CD4-positive, alpha-beta T cell treated with Interleukin-1 beta for 1 hour (primary cell): Measurements from ENCODE around the gene DIS3L2.
"Not testable (repeated sequence)": the region's sequence is repeated elsewhere in the genome, so short reads cannot be mapped to it uniquely, and the experiment has no call there.

Source experiments
- DNase-seq, 2 donors: peaks; one replicate each; pipeline ENCODE4 v3.0.0-alpha.2; 2020 to 2022

Gene DIS3L2

DNA sequence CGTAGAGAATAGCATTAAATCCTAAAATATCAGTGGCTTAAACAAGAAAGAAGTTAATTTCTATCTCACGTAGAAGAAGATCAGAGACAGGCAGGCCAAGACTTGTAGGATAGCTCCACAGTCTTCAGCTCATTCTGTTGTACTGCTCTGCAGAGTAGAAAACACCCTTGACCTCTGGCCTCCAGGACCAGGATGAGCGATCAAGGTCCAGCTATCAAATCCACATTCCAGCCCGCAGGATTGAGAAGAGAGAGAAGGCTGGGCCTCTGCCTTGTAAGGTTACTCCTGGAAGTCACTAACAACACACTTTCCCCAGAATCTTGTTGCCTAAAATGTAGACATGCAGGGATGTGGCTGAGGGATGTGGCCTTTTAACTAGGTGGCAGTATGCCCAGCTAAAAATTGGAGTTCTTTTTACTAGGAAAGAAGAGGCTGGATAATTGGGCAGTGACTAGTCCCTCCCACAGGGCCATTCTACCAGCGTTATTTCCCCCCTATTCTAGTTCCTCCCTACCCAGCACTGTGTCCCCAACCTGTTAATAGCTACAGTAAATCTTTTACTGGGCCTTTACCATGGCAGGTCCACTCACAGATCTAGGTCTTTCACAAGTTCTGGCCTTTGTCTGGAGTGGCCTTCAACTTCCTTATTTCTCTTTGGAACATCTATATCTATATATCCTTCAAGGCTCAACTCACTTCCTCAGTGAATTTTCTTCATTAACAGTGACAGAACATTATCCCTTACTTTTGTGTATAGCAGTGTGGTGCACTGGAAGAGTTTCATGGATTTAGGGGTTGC, 165.0 kb downstream of the DIS3L2 start:
- DNase-seq: no peak

DNA sequence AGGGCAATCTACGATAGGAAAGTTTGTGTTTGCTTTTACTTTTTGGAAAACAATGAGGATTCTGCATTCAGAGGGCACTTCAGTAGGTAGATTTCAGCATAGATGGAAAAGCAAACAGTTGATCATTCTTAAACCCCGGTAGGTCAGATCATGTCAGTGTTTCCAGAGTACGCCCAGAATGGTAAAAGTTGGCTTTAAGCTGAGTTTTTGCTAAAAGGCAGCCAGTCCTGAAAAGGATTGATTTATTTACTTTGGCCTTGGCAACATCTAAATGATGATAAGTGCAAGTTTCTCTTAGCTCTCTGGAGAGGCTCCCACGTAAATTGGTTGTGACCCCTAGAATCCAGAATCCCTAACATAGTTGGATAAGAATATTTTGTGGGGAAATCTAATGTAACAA, 168.0 kb downstream of the DIS3L2 start:
- DNase-seq: no peak

DNA sequence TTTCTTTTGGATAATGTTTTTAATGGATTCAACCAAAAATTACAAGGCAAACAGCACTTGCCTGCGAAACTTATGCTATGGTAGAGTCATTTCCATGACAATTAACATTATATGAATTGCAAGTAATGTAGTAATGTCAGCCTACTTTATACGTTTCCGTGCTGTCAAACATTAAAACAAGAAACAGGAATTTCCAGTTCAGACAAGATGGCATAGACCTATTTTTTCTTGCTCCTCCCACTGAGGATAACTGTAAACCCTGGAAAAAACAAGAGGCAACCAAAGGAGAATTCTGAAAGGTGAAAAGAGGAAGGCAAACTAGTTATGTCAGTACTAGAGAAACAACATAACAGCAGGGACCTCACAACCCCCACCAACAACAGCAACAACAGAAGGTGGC, 170.7 kb downstream of the DIS3L2 start:
- DNase-seq: no peak

DNA sequence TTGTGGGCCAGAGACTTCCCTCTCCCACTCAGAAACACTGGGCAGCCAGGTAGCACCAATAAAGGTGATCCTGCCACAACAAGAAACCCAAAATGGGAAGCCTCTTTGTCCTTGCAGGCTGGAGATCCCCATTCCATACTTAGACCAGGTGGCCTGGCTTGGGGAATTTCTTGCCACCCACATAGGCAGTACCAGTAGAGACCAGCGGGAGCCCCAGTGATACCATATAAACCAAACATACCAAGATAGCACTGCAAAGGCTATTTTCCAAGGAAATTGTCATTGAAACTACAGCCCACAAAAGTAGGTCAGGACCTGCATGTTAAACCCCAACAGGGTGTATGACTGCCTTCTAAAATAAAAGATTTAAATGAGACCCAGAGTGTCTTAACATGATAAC, 171.6 kb downstream of the DIS3L2 start:
- DNase-seq: no peak

DNA sequence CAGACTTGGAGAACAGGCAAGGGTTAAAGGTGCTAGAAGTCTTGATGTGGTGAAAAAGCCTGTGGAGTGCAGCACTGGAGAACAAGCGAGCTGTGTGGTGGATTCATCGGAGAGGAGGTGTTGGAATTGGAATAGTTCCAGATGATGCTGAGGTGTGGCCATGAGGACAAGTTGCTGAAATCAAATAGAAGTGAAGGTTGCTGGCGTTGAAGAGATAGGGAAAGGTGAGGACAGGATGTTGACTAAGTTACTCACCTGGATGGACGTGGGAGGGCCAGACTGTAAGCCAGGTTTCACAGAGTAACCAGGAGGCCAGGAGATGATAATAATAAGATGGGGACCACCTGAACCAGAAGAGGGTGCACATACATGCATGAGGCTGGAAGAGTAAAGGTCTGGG, 173.4 kb downstream of the DIS3L2 start:
- DNase-seq: no peak

DNA sequence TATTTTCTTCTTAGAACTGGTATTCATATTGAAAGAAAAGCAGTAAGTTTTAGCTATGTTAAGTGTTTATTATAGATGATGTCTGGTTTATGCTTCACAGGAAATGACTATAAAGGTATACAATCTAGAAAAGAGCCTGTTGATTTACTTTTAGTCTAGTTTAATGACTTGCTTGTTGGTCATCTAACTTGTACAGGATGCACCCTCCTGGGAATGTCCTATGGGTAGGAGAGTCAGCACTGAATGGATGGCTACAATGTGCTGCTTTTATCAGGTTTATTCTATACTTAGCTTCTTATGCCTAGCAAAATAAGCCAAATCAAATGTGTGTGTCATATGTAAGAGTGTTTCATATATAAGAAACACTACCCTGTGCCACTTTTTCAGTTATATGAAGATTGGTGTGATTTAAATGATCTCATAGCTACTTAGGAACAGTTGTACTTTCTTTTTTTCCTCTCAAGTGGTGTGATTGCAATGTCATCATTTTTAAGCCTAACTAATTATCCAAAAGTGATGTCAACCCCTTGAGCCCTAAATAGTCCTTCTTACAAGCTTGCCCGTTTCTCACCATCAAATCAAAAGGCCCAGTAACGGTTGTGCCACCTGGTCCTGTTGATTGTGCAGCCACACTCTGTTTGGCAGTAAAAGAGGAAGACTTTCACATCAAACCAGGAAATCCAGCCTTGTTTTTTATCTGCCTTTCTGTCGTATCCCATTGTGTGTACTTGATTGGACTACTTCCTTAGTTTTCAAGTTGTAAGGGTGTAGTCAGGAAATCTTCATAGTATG, 176.0 kb downstream of the DIS3L2 start:
- no peak for DNase-seq

DNA sequence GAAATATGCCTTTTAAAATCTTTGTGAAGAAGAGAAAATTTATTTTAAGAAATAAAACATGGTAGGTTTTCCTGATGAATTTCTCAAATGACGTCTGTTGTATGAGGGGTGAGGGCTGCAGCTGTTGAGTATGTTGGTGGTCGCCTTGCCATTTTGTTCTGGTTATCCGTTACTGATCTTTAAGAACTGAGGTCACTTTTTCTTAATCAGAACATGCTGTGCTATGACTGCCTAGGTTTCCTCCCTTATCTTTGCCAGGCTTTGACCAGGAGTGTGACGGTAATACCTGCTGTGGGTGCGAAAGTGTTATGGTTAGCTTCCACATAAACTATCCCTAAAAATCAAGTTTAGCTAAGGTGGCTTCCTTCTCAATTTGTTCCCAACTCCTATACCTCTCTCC, 176.9 kb downstream of the DIS3L2 start:
- no peak for DNase-seq

DNA sequence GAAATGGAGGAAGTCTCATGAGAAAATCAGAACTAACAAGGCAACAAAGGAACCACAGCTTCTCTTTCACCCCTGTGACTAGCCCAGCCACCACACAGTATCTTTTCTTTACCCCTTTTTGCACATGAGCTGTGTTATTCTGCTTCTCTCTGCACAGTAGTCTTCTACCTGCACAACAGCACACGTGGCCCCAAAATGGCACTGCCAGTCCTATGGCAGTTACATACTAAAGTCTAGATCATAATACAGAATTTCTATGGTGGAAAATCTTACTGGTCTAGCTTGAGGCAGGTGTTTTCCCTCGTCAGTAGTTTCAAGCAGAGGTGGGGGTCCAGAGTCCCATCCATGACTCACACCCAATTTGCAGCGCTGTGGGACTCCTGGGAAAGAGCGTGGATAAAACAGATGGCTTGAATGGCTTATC, 177.7 kb downstream of the DIS3L2 start:
- DNase-seq: no peak

DNA sequence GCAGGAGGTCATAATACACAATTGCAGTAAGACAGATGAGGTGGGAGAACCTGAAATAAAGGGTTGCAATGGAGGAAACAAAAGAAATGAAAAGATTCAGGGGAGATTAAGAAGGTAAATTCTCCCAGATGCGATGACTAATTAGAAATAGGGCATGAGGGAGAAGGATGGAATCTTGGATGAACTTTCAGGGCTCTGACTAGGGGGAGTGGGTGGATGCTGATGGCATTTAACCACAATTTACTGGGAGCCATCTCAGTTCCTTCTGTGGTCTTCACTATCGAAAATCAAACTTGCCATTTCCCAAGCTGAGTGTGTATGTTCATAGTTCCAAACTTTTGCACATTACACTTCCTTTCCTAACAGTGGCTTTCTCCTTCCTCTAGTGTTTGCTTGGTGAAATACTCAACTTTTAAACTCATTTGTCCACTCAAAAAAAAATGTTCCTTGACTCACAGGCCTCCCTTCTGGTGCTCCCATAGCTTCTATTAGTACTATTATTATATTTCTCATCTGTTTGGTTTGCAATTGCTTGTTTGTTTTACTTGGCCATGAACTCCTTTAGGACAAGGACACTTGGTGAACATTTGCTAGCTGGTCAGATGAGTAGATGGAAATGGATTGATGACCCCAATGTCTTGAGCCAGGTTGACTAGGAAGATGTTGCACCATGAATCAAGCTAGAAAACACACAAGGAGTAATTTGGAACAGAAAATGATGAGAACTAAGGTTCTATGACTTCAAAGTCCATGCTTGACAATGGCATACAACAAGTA, 178.5 kb downstream of the DIS3L2 start:
- no peak for DNase-seq

DNA sequence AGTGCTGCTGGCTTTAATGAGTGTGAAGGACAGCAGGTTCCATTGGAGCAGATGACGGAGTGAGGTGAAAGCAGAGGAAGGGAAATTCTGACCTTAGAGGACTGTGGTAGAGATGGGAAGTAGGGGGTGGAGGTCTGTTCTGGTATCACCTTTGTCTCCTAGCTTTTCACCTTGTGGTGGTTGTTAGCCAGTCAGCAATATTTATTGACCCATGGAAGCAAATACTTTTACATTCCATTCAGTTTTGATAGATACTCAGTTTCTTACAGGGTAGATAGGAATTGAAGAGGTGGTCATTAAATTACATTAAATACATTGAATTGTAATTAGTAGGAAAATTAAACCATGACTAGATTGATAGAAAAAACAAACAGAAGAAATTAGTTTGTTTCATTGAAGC, 180.1 kb downstream of the DIS3L2 start:
- DNase-seq: no peak

DNA sequence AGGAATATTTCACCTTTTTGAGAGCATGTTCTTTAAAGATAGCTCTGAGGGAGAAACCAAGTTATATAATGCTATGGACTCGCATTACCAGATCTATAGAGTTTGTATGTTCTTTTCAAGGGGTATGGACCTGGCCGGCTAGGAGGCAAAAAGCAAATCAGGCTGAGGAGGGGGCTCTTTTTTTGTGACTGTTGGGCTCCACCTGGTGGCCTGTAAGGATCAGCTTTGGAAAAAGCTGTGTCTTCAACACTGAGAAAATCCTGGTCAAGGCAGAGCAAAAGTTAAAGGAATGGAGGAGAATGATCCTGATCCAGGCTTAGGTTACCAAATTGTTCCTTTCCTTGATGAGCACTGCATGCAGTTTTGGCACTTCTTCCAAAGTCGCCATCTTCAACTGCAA, 180.5 kb downstream of the DIS3L2 start:
- peak; percentile 15 to 16 for DNase-seq

DNA sequence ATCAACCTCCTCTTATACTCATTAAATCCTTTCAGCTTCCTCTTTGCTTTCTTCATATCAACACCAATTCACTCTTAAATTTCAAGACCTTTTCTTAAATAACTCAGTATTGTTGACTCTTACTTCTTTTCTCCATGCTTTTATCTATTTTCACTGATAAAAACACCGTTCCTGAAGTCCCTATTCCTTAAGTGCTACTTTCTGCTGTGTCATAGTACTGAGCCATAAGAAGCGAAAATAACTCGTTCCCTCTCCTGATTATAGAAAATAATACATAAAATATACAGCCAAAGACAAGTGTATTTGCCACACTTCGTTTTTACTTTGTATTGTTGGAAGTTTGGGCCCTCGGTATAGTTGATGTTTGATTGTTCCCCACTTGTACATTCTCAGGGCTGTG, 181.0 kb downstream of the DIS3L2 start:
- DNase-seq: no peak

DNA sequence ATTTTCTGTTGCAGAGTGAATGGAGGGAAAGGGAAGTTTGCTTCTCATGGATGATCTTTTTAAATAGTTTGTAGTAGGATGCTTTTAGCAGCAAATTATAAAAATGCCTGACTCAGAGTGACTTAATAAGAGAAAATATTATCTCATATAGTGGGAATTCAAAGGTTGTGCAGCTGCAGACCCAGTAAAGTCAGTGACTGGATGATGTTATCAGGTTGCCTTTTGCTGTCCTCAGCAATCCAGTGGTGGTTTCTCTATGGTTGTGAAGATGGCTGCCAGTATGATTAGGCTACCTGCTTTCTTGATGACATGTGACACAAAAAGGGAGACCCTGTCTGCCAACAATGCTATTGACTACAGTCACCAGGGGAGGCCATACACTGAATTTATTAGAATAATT, 184.8 kb downstream of the DIS3L2 start:
- no peak for DNase-seq

DNA sequence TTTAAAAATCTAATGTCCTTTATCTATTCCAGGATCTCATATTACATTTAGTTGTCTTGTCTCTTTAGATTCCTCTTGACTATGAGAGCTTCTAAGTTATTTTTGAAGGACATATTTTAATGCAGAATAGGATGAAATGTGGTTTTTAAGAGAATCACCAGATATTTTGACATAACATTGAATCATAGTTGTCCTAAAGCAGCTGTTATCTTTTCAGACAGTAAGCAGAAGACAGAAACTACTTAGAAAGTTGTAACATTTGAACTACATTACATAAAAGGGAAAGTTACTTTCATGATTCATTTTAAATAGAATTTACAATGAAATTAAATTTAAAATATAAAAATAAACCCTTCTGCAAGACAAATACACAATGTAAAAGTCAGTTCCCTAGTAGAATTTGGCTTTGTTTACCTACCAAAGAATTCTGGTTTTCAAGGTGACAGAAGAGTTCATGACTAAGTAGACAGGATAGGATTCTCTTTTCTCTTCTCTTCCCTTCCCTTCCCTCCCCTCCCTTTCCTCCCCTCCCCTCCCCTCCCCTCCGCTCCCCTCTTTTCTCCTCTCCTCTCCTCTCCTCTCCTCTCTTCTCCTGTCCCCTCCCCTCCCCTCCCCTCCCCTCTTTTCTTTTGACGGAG, 186.0 kb downstream of the DIS3L2 start:
- no peak for DNase-seq

DNA sequence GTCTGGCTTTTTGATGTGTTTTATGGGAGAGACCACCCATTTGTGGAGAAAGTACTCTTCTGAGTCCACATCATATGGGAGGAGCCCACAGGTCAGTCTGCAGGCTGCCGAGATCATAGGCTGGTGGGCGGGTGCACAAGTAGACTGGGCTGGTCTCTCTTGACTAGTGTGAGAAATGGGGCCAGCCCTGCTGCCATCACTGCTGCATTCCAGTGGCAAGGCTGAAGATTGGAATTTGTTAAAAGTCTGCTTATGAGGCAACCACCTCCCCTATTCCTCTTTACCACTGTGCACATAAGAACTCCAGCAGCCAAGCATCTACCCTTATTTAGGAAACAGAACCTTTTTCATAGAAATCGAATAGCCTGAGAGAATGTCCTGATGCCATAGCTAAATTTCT, 200.7 kb downstream of the DIS3L2 start:
- DNase-seq: no peak

DNA sequence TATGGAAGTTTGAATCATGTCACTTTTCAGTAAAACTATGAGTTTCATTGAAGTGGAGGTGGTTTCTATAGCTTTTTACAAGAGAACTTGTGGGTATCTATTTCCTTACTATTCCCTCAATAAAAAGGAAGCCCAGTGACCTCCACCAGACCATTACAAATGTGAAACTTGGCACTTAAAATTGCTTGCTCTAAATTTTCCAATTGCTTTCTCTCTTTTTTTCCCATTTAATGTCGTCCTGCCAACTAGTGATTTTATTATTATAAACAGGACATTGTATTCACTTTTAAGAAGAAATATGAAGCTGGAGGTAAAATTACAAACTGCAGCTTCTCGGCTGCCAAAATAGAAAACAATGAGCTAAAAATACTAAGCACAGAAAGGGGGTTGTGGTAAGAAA, 208.9 kb downstream of the DIS3L2 start:
- DNase-seq: no peak

DNA sequence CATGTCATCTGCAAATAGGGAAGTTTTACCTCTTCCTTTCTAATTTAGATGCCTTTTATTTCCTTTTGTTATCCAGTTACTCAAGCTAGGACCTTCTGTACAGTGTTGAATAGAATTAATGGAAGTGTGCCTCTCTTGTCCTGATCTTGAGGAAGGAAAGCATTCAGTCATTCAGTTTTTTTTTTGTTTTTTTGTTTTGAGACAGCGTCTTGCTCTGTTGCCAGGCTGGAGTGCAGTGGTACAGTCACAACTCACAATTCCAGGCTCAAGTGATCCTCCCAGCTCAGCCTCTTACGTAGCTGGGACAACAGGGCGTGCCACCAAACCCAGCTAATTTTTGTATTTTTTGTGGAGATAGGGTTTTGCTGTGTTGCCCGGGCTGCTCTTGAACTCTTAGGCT, 213.1 kb downstream of the DIS3L2 start:
- DNase-seq: no peak

DNA sequence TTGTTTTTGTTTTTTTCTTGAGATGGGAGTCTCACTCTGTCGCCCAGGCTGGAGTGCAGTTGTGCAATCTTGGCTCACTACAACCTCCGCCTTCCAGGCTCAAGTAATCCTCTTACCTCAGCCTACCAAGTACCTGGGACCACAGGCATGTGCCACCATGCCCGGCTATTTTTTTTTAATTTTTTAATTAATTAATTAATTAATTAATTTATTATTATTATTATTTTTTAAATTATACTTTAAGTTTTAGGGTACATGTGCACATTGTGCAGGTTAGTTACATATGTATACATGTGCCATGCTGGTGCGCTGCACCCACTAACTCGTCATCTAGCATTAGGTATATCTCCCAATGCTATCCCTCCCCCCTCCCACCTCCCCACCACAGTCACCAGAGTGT, 215.1 kb downstream of the DIS3L2 start:
- DNase-seq: not testable (repeated sequence)

DNA sequence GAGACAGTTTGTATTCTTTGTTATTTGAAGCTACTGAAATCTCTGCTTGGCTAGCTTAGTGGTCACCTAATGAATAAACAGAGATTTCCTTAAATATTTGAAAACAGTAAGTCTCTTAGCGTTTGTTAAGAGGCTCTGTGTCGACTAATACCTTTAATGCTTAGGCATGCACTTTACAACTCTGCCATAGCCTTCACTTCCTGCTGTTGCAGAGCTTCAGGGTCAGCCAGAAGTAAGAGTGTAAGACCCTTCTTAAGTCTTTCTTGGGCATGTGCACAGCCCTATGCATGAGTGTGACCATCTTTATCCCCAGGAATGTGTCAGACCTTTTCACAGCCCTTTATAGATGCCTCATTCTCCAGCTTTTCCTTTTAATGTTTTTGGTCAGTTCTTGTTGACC, 221.8 kb downstream of the DIS3L2 start:
- DNase-seq: no peak

DNA sequence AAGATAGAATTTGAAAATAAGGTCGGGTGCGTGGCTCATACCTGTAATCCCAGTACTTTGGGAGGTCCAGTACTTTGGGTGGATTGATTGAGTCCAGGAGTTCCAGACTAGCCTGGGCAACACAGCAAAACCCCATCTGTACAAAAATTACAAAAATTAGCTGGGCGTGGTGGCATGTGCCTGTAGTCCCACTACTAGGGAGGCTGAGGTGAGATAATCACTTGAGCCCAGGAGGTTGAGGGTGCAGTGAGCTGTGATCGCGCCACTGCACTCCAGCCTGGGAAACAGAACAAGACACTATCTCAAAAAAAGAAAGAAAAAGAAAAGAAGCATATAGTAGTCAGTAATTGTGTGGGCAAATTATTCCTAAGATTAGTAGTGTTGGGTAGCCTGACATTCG, 222.8 kb downstream of the DIS3L2 start:
- no peak for DNase-seq

DNA sequence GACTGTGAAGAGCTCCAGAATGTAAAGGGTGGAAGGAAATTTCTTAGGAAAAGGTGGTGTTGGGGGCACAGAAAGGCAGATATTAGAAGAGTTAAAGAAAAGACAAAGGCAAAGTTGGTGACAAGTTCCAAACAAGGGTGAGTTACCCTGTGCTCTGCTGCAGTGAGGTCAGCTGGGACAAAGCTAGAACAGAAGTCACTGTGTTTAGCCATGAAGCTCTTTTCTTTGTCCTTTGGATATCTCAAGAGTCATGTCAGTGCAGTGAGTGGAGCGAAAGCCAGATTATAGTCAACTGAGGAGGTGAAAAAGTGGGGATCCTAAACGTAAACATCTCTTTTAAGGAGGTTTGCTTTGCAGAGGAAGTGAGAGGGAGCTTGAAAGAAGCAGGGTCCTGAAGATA, 229.3 kb downstream of the DIS3L2 start:
- no peak for DNase-seq

DNA sequence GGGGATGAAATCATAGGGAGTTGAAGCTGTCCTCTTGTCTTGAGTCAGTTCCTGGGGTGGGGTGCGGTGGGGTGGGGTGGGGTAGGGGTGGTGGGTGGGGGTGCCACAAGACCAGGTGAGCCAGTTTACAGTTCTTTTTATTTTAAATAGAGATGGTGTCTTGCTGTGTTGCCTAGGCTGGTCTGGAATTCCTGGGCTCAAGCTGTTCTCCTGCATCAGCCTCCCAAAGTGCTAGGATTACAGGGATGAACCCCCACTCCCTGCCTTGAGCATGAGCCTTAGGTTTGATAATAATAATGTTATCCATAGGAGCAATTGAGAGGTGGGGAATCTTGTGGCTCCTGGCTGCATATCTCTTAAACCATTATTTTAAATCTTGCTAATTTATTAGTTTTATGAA, 234.0 kb downstream of the DIS3L2 start:
- no peak for DNase-seq

DNA sequence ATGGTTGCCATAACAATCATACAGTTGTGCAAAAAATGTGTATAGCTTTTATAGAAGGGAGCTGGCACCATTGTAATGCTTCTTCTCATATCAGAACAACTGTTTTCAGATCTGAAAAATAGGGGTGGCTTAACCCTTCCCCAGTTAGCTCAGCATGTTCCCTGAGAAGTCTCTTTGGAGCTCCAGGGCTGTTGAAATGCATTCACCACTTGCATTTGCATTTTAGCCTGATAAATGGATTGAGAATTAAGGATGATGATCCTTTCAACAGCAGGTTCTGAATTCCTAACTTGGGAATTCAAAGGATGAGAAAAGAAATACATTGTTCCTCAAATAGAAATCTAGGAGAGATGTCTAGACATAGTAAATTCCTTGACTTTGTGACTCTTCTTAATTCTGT, 235.3 kb downstream of the DIS3L2 start:
- DNase-seq: no peak
